Ishikawa (cell line): Measurements from ENCODE around the gene IL17RE.

Experiments used
- EP300 ChIP-seq: IDR thresholded peaks from 2 replicates; pipeline ENCODE4 v1.6.1; 2012; ENCODE audit warnings: borderline replicate concordance
- TCF12 ChIP-seq: IDR thresholded peaks from 2 replicates; pipeline ENCODE4 v1.6.1; 2012; ENCODE audit warnings: low read depth
- ZBTB7A ChIP-seq: IDR thresholded peaks from 2 replicates; pipeline ENCODE4 v1.6.1; 2012; ENCODE audit warnings: low read depth
- TF ChIP-seq, protein P1 (sequence below): IDR thresholded peaks from 2 replicates; pipeline ENCODE4 v1.6.1; 2012
- TF ChIP-seq, protein P2 (sequence below): IDR thresholded peaks from 2 replicates; pipeline ENCODE4 v1.6.1; 2012

DNA sequence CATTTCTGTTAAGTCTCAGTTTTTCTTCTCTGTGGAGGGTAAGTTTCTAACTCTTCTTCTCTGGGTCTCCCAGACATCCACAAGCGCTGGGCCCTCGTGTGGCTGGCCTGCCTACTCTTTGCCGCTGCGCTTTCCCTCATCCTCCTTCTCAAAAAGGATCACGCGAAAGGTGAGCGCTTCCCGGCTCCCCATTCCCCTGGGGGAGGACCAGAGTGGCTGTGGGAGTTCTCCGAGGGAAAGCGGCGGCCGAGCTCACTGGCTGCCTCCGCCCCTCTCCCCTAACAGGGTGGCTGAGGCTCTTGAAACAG is 29.8 kb downstream of the IL17RE start:
- TF ChIP-seq EP300, result no peak
- TF ChIP-seq ZBTB7A, result no peak
- TF ChIP-seq, protein P1, sequence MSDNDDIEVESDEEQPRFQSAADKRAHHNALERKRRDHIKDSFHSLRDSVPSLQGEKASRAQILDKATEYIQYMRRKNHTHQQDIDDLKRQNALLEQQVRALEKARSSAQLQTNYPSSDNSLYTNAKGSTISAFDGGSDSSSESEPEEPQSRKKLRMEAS, result no peak
- no peak for TF ChIP-seq TCF12
- TF ChIP-seq, protein P2, sequence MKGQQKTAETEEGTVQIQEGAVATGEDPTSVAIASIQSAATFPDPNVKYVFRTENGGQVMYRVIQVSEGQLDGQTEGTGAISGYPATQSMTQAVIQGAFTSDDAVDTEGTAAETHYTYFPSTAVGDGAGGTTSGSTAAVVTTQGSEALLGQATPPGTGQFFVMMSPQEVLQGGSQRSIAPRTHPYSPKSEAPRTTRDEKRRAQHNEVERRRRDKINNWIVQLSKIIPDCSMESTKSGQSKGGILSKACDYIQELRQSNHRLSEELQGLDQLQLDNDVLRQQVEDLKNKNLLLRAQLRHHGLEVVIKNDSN, result no peak
